Gastrocnemius medialis (tissue), 4 donors: ENCODE results near the gene LSS. TPM values are rescaled to one million over a fixed set of nuclear protein-coding genes. Genes with fewer than 3 reads are reported as not detected.

Source experiments
- ATAC-seq, 2 donors: fragments of 150-250 bp; one replicate each; pipeline ENCODE4 v1.9.1; 2016
- DNase-seq, 2 donors: peaks; one replicate each; pipeline ENCODE4 v3.0.0-alpha.2; 2019
- H3K27ac ChIP-seq, 4 donors: fragments of 200-600 bp; sonication (generic); 1 replicate in 1 of 4; 2 replicates in 3 of 4; pipeline ENCODE4 v1.5.1; 2016 to 2018; ENCODE audit warnings: mild to moderate bottlenecking in 2 of 4, moderate library complexity in 1 of 4
- H3K27me3 ChIP-seq, 3 donors: fragments of 200-600 bp; sonication (generic) in 2 of 3; 1 replicate in 1 of 3; 2 replicates in 2 of 3; pipeline versions ENCODE4 v1.5.1 to v1.6.0; 2016 to 2019; ENCODE audit warnings: mild to moderate bottlenecking in 1 of 3, moderate library complexity in 1 of 3
- H3K36me3 ChIP-seq, 2 donors: fragments of 200-600 bp; sonication (generic) in 1 of 2; one replicate each; pipeline ENCODE4 v1.5.1; 2017 to 2018
- H3K4me1 ChIP-seq, 2 donors: fragments of 200-600 bp; sonication (generic) in 1 of 2; one replicate each; pipeline ENCODE4 v1.5.1; 2016 to 2017; ENCODE audit warnings: mild to moderate bottlenecking in 2 of 2
- H3K4me3 ChIP-seq, 4 donors: fragments of 200-600 bp; sonication (generic) in 3 of 4; 1 replicate in 1 of 4; 2 replicates in 3 of 4; pipeline ENCODE4 v1.5.1; 2016 to 2019; ENCODE audit warnings: mild to moderate bottlenecking in 2 of 4
- H3K9me3 ChIP-seq, 3 donors: fragments of 200-600 bp; sonication (generic) in 2 of 3; 1 replicate in 1 of 3; 2 replicates in 2 of 3; pipeline ENCODE4 v1.5.1; 2016 to 2019
- POLR2A ChIP-seq, 2 donors: fragments of 450-650 bp; IDR thresholded peaks; one replicate each; pipeline ENCODE4 v1.6.1; 2017; ENCODE audit warnings: antibody characterized with exemption in 2 of 2, mild to moderate bottlenecking in 2 of 2, moderate library complexity in 2 of 2
- in situ Hi-C, 4 donors: fragments of 200-750 bp; cut with MboI; loops; one replicate each; pipeline versions ENCODE4 v1.15.0 to v1.8.0; 2017; ENCODE audit warnings: low sequenced_read_pairs in 4 of 4
- intact Hi-C: fragments of 100-400 bp; cut with DNase I; formaldehyde crosslinking; loops from one replicate; pipeline ENCODE4 v1.15.1; 2023; ENCODE audit warnings: low total_unique reads
- total RNA-seq, 4 donors: library from RNA; depleted of rRNA; stranded (reverse); fragments of >200 nt; gene quantifications; one replicate each; pipeline versions ENCODE4 v1.1.0 to v1.2.3, GENCODE V29; 2016
- TF ChIP-seq, protein P1 (sequence below), 5 experiments: fragments of 450-650 bp in 3 of 5; fragments of 200-600 bp in 2 of 5; sonication (generic) in 2 of 5; IDR thresholded peaks in 4 of 5; conservative IDR thresholded peaks in 1 of 5; 1 replicate in 4 of 5; 2 replicates in 1 of 5; pipeline ENCODE4 v1.5.1; 2016 to 2019; ENCODE audit warnings: antibody characterized with exemption in 5 of 5, mild to moderate bottlenecking in 3 of 5, moderate library complexity in 3 of 5

LSS gene
- total RNA-seq, 4 donors from 2014 or later: 26.4 to 47.2 (median 32.7) TPM

DNA sequence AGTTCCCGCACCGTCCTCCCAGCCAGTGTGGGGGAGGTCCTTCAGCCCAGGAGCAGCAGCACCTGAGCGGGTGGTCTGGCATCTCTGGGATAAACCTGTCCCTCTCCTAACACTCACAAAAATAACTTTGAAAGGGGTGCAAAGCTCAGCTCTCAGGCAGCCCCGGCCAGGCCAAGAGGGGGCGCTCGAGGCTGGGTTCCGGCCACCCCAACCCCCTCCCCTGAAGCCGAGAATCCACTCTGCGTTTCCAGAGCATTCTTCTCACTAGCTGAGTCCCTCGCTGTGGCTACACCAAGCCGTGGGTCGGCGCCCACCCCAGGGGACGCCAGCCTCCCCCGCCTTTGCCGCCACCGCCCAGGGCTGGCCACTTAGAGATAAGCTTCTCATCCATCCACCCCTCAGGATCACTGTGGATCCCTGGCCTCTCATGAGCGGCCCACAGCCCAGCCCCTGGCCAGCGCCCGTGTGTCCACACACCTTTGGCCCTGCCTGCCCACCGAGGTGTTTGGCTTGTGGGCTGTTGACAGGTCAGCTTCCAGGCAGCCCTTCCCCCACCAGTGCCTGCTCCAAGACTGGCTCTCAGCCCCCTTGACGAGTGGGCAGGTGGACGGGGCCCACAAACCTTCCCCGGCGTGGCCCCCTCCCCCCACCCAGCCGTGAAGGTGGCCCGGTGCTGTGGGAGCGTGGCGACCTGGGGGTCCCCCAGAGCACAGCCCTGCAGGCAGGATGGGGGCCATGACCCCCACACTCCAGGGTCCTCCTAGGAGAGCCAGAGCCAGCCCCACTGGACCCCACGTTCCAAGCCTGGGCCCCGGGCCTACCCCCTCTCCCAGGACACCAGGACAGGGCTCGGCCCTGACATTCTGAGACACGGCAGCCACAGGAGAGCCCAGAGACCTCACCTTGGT lies 75.1 kb downstream of the LSS start:
- Histone ChIP-seq H3K36me3 (no peaks in the 10 kb centered on the region), H3K27me3 (peaks cover 0 to 9% (median 0%) of the 10 kb centered on the region in 3 donors), H3K4me3 (peak overlapping the region; percentile 7 to 30 (median 20)), H3K4me1 (peaks cover 0 to 10% of the 10 kb centered on the region in 2 donors), H3K9me3 (no peaks in the 10 kb centered on the region), H3K27ac (no peak overlapping the region)
- in situ Hi-C loops: no loop called here
- ATAC-seq: peak; percentile 57 to 85
- intact Hi-C loops: no loop called here
- peak in 1 of 2 donors; percentile 24 for DNase-seq
- no peak for TF ChIP-seq POLR2A (IDR thresholded peaks at IDR 0.05)
- TF ChIP-seq, protein P1, sequence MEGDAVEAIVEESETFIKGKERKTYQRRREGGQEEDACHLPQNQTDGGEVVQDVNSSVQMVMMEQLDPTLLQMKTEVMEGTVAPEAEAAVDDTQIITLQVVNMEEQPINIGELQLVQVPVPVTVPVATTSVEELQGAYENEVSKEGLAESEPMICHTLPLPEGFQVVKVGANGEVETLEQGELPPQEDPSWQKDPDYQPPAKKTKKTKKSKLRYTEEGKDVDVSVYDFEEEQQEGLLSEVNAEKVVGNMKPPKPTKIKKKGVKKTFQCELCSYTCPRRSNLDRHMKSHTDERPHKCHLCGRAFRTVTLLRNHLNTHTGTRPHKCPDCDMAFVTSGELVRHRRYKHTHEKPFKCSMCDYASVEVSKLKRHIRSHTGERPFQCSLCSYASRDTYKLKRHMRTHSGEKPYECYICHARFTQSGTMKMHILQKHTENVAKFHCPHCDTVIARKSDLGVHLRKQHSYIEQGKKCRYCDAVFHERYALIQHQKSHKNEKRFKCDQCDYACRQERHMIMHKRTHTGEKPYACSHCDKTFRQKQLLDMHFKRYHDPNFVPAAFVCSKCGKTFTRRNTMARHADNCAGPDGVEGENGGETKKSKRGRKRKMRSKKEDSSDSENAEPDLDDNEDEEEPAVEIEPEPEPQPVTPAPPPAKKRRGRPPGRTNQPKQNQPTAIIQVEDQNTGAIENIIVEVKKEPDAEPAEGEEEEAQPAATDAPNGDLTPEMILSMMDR (IDR thresholded peaks at IDR 0.05 in 4 of 5, conservative IDR thresholded peaks at IDR 0.05 in 1 of 5): peak; percentile 34 to 76 (median 59)

DNA sequence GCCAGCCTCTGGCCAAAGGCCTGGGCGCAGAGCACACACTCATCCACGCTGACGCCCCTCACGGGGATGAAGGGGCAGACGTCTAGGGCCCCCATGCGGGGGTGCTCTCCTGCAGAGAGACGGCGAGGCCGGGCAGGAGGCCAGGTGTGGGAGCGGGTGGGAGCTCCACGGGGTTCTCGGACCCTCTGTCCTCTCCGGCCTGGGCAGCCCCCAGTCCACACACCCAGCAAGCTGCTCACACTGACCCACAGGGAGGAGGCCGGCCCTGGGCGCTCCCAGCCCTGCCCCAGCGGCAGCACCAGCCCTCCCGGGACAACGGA lies 75.7 kb downstream of the LSS start:
- H3K36me3 ChIP-seq: no peaks in the 10 kb centered on the region
- no peaks in the 10 kb centered on the region for H3K9me3 ChIP-seq
- H3K27me3 ChIP-seq: peaks cover 0 to 9% (median 0%) of the 10 kb centered on the region in 3 donors
- DNase-seq (peak in 1 of 2 donors; percentile 12), ATAC-seq (peak in 1 of 2 donors; percentile 30)
- H3K4me1 ChIP-seq: peaks cover 0 to 10% of the 10 kb centered on the region in 2 donors
- TF ChIP-seq, protein P1 (IDR thresholded peaks at IDR 0.05 in 4 of 5, conservative IDR thresholded peaks at IDR 0.05 in 1 of 5): no peak
- TF ChIP-seq POLR2A (IDR thresholded peaks at IDR 0.05): no peak
- in situ Hi-C loops: no loop called here
- H3K4me3 ChIP-seq: peak overlapping the region in 2 of 4 donors; percentile 27 to 30
- no peak overlapping the region for H3K27ac ChIP-seq
- intact Hi-C loops: no loop called here

DNA sequence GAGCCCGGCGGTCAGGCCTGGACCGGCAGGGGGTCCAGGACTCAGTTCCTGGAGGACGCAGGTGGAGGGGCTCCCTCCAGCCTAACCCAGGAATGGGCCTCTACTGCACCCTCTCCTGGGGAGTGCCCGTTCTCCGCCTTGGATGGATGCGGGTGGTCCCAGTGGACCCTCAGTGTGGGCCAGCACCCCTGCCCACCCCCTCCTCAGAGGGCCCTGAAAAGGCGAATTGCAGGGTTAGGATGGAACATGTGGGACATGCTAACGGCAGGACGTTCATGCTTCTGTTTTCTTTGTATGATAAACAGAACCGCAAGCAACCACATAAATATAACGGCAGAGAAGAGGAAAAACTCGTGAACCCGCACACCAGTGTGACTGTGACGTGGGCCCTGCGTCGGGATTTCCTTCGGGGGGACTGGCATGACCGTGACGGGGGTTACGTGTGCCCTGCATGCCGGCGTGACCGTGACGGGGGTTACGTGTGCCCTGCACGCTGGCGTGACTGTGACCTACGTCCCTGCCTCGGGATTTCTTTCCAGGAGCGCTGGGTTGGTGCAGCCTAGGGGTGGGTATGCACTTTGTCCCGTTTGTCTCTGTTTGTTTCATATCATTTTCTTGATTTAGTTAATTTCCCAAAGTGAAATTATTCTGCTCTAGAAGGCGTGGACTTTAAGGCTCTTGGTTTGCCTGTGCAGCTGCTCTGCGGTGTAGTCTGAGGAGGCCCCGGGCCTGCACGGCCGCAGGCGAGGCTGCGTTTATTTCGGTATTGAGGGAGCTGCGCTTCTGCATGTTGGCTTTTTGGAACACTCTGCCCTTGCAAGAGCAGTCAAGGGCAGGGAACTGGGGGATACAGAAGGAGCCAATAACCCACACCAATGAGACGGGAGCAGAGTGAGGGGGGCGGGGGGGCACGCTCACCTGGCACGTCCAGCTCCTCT lies 76.3 kb downstream of the LSS start:
- no peak overlapping the region for H3K27ac ChIP-seq
- H3K4me1 ChIP-seq: peaks cover 0 to 10% of the 10 kb centered on the region in 2 donors
- peak in 1 of 2 donors; percentile 6 for DNase-seq
- ATAC-seq: no peak
- no peak for TF ChIP-seq POLR2A (IDR thresholded peaks at IDR 0.05)
- TF ChIP-seq, protein P1 (IDR thresholded peaks at IDR 0.05 in 4 of 5, conservative IDR thresholded peaks at IDR 0.05 in 1 of 5): no peak
- intact Hi-C loops (no loop called here), in situ Hi-C loops (no loop called here)
- H3K27me3 ChIP-seq: peaks cover 0 to 9% (median 0%) of the 10 kb centered on the region in 3 donors
- H3K9me3 ChIP-seq: no peaks in the 10 kb centered on the region
- no peak overlapping the region for H3K4me3 ChIP-seq
- H3K36me3 ChIP-seq: no peaks in the 10 kb centered on the region

DNA sequence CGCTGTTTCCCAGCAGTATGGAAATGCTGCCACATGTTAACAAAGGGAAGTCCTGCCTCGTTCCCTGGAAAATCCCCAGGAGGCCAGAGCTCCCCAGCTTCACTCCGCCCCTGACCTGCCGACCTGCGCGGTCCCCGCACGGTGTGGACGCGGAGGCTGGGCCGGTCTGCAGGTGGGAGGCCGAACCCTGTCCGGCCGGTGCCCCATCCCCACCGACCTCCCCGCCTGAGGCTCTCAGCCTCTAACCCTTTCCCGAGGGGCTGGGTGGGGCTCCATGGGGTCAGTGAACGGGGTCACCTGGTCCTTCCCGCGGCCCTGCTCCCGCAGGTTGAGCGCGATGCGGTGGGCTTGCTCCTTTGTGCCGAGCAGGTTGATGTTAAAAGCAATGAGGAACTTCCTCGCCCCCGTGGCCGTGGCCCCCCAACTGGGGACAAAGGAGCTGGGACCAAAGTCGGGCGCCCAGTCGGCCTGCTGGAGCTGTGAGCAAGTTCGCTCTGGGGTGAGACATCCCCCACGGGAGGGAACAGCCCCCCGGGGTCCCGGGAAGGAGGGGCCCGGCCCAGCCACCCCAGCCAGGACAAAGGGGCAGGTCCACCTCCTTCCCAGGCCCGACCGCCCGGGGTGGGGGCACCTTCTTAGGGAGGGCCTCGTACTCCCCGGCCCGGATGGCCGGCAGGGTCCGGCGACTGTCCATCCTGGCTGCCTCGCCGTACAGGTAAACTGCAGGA lies 77.1 kb downstream of the LSS start:
- no peak for TF ChIP-seq POLR2A (IDR thresholded peaks at IDR 0.05)
- TF ChIP-seq, protein P1 (IDR thresholded peaks at IDR 0.05 in 4 of 5, conservative IDR thresholded peaks at IDR 0.05 in 1 of 5): no peak
- no peak for ATAC-seq
- intact Hi-C loops: no loop called here
- H3K4me1 ChIP-seq: peaks cover 0 to 10% of the 10 kb centered on the region in 2 donors
- no peak overlapping the region for H3K27ac ChIP-seq
- peaks cover 0 to 9% (median 0%) of the 10 kb centered on the region in 3 donors for H3K27me3 ChIP-seq
- H3K4me3 ChIP-seq: no peak overlapping the region
- in situ Hi-C loops: no loop called here
- no peaks in the 10 kb centered on the region for H3K9me3 ChIP-seq
- peak in 1 of 2 donors; percentile 5 for DNase-seq
- no peaks in the 10 kb centered on the region for H3K36me3 ChIP-seq
